K562 (cell line): Measurements from ENCODE around the gene NOS1. TPM values are rescaled to one million over a fixed set of nuclear protein-coding genes. Genes with fewer than 3 reads are reported as not detected.
A peak's percentile ranks its signal among the peaks of the same experiment; 100 is the strongest.

Experiments
- ATAC-seq: fragments of 200-7000 bp; cut with Tn5 transposase; 3 replicates; pipeline ENCODE4 v1.9.1; 2020; ENCODE audit warnings: moderate library complexity
- BruUV-seq: library from RNA; stranded (reverse); fragments of 400-500 nt; replicated peaks from 2 replicates; lab custom pipeline; 2021; lab: Mats Ljungman, UMichigan
- CTCF ChIA-PET: fragments of 300-600 bp; formaldehyde crosslinking; extraction: SDS; loops from one replicate; lab custom pipeline; 2021; ENCODE audit warnings: low intra/inter-chr PET ratio; lab: Yijun Ruan, JAX
- POLR2A ChIA-PET: fragments of 300-600, 350-650 bp; sonication (Branson Sonifier 250); formaldehyde crosslinking; extraction: SDS; loops from one replicate; lab custom pipeline; 2021; ENCODE audit warnings: antibody characterized with exemption, inconsistent platforms; lab: Yijun Ruan, JAX
- DNase-seq, 4 experiments: peaks; one replicate each; pipeline versions ENCODE4 v3.0.0 to v3.0.0-alpha.2; 2011 to 2018; ENCODE audit warnings: low spot score in 3 of 4, mixed read lengths in 3 of 4; ENCODE audit errors: extremely low read depth in 1 of 4
- FAIRE-seq: peaks from 2 replicates; lab custom pipeline; 2011; peaks lifted over from hg19 to GRCh38; lab: Jason Lieb, UNC
- H2AFZ ChIP-seq: 2 replicates; pipeline ENCODE4 v1.6.0; 2011; ENCODE audit warnings: low read depth, low read length, control low read depth, inconsistent platforms
- H3K27ac ChIP-seq: fragments of 200-600 bp; 3 replicates; pipeline ENCODE4 v1.8.0; 2011; ENCODE audit warnings: low read depth, mild to moderate bottlenecking, control low read depth, inconsistent platforms, low read length, moderate library complexity, mixed read lengths; ENCODE audit errors: extremely low read depth
- H3K27me3 ChIP-seq, 2 experiments: fragments of 300-600 bp in 1 of 2; 2 replicates in 1 of 2; 3 replicates in 1 of 2; pipeline versions ENCODE4 v1.6.0 to v1.8.0; 2011; ENCODE audit warnings: inconsistent platforms in 2 of 2, low read length in 2 of 2, mild to moderate bottlenecking in 1 of 2, mixed read lengths in 1 of 2, moderate library complexity in 1 of 2; ENCODE audit not compliant: control insufficient read depth in 2 of 2, insufficient read depth in 2 of 2
- H3K36me3 ChIP-seq: fragments of 300-600 bp; 3 replicates; pipeline ENCODE4 v1.8.0; 2011; ENCODE audit warnings: mild to moderate bottlenecking, low read length, inconsistent platforms; ENCODE audit not compliant: control insufficient read depth, insufficient read depth
- H3K4me1 ChIP-seq, 2 experiments: fragments of 200-600 bp in 1 of 2; replicated peaks in 1 of 2; 2 replicates in 1 of 2; 3 replicates in 1 of 2; pipeline versions ENCODE4 v1.5.1 to v1.8.0; 2011; ENCODE audit warnings: inconsistent platforms in 2 of 2, low read length in 2 of 2, mild to moderate bottlenecking in 1 of 2, mixed read lengths in 1 of 2, moderate library complexity in 1 of 2; ENCODE audit not compliant: control insufficient read depth in 2 of 2, insufficient read depth in 2 of 2
- H3K4me2 ChIP-seq: 2 replicates; pipeline ENCODE4 v1.6.1; 2011; ENCODE audit warnings: low read length, control low read depth, inconsistent platforms, mixed read lengths; ENCODE audit not compliant: insufficient read depth
- H3K4me3 ChIP-seq: fragments of 200-600 bp; sonication (generic), shearing (Covaris generic); 2 replicates; pipeline ENCODE4 v1.5.1; 2016; ENCODE audit warnings: control low read depth, inconsistent platforms
- H3K79me2 ChIP-seq: fragments of 200-600 bp; 3 replicates; pipeline ENCODE4 v1.8.0; 2011; ENCODE audit warnings: low read length, inconsistent platforms; ENCODE audit not compliant: control insufficient read depth, insufficient read depth
- H3K9ac ChIP-seq, 2 experiments: 2 replicates each; pipeline versions ENCODE4 v1.6.0 to v1.6.1; 2011; ENCODE audit warnings: low read depth in 2 of 2, low read length in 2 of 2, control low read depth in 1 of 2, inconsistent platforms in 1 of 2, mild to moderate bottlenecking in 1 of 2, mixed read lengths in 1 of 2; ENCODE audit not compliant: insufficient read depth in 1 of 2
- H3K9me1 ChIP-seq: one replicate; pipeline ENCODE4 v1.6.0; 2011; ENCODE audit warnings: inconsistent platforms, mild to moderate bottlenecking, low read length, moderate library complexity; ENCODE audit not compliant: control insufficient read depth, insufficient read depth
- H3K9me3 ChIP-seq: replicated peaks from 2 replicates; pipeline ENCODE4 v1.5.1; 2011; ENCODE audit warnings: low read depth, low read length, inconsistent platforms; ENCODE audit not compliant: control insufficient read depth, insufficient read depth
- H4K20me1 ChIP-seq: replicated peaks from 2 replicates; pipeline ENCODE4 v1.6.1; 2011; ENCODE audit warnings: low read length, inconsistent platforms, mixed read lengths; ENCODE audit not compliant: control insufficient read depth, insufficient read depth
- FOSL1 ChIP-seq: fragments of 200-800 bp; sonication (Bioruptor generic); conservative IDR thresholded peaks from 2 replicates; pipeline ENCODE4 v1.6.1; 2016; ENCODE audit warnings: missing genetic modification characterization, missing compliant biosample characterization
- PCBP1 ChIP-seq: fragments of 200-400 bp; formaldehyde crosslinking; IDR thresholded peaks from 2 replicates; pipeline ENCODE4 v1.6.1; 2018; ENCODE audit warnings: mild to moderate bottlenecking, low read depth, low read length; ENCODE audit not compliant: poor library complexity, severe bottlenecking
- RBM25 ChIP-seq: fragments of 200-400 bp; formaldehyde crosslinking; IDR thresholded peaks from 2 replicates; pipeline ENCODE4 v1.6.1; 2018; ENCODE audit warnings: low read length, low read depth, moderate library complexity; ENCODE audit not compliant: severe bottlenecking
- WGBS: fragments of 100-300 bp; shearing (Covaris generic); methylation state at CpG from one replicate; pipeline ENCODE4 v1.1.6; 2016; ENCODE audit warnings: low coverage, mixed read lengths; ENCODE audit not compliant: insufficient coverage; ENCODE audit errors: missing lambda C conversion rate; 5-methylcytosine and 5-hydroxymethylcytosine counted together
- in situ Hi-C: fragments of 300-500 bp; cut with MboI; formaldehyde crosslinking; loops from 4 replicates; pipeline ENCODE4 v1.15.0; 2018; ENCODE audit warnings: inconsistent platforms, mixed read lengths
- intact Hi-C: fragments of 100-400 bp; cut with micrococcal nuclease; formaldehyde crosslinking; loops from 2 replicates; pipeline ENCODE4 v1.14.2; 2022
- polyA plus RNA-seq, 8 experiments: library from polyadenylated mRNA; depleted of rRNA in 4 of 8; stranded (reverse) in 5 of 8; unstranded in 3 of 8; fragments of >200 nt; fragmentation: Nextera tagmentation in 2 of 8; fragmentation: Illumina TruSeq in 1 of 8; extraction: Ambion mirVana in 2 of 8; extraction: Trizol in 1 of 8; gene quantifications; 2 replicates each; pipeline versions ENCODE4 v1.2.1 to v1.2.3, GENCODE V29; 2011 to 2014; ENCODE audit warnings: inconsistent platforms in 1 of 8, missing spikeins in 1 of 8
- total RNA-seq, 7 experiments: library from RNA; depleted of rRNA in 6 of 7; stranded (reverse); fragments of >200 nt in 6 of 7; fragmentation: Illumina TruSeq in 2 of 7; extraction: Trizol in 2 of 7; gene quantifications; 2 replicates each; pipeline versions ENCODE4 v1.2.1 to v1.2.3, GENCODE V29; 2011 to 2021; ENCODE audit warnings: low replicate concordance in 1 of 7

Gene NOS1
- total and polyA plus RNA-seq, 9 of the 15 experiments (the other 6 are each of a cell fraction or from before 2014, with no cell fraction given): not detected

GRCh38 chr12:117365049-117365616 lies 3.7 kb upstream of the NOS1 start:
- in situ Hi-C loops (loop anchor here (5.0 kb wide), 1 partner anchor 467 kb away; no protein-coding TSS in a partner anchor), intact Hi-C loops (loop anchor here (5.0 to 10.0 kb wide), 2 partner anchors 107 to 130 kb away; no protein-coding TSS in a partner anchor)
- ChIA-PET POLR2A (no interaction called here), CTCF (no interaction called here)
- TF ChIP-seq RBM25: peak; percentile 63
- TF ChIP-seq FOSL1 (tag): no peak
- no peak for TF ChIP-seq PCBP1
- no peak overlapping the region for H3K27ac ChIP-seq
- no peak for DNase-seq
- no peak for FAIRE-seq
- no peak overlapping the region for H3K4me3 ChIP-seq
- no peaks in the 10 kb centered on the region for H3K9me1 ChIP-seq
- H2AFZ ChIP-seq: no peak overlapping the region
- no peaks in the 10 kb centered on the region for H3K9me3 ChIP-seq
- no peak overlapping the region for H3K4me2 ChIP-seq
- no peaks in the 10 kb centered on the region for H3K36me3 ChIP-seq
- no peaks in the 10 kb centered on the region for H3K79me2 ChIP-seq
- H3K4me1 ChIP-seq: peaks cover 0 to 5% of the 10 kb centered on the region in 2 experiments; a peak in 1 of 5 replicates
- 2% methylated on average over 8 of the region's 9 CpGs for WGBS
- H3K9ac ChIP-seq: no peak overlapping the region
- no peak for ATAC-seq
- H3K27me3 ChIP-seq: peaks cover 2 to 30% of the 10 kb centered on the region in 2 experiments; a peak in 2 of 5 replicates
- BruUV-seq: no TSS peak
- H4K20me1 ChIP-seq: 0 out of 2 replicates have a peak, but pooled peaks cover 3% of the 10 kb centered on the region
